Gastroesophageal sphincter (tissue), 4 donors: ENCODE data around the gene XRCC1. TPM values are rescaled to one million over a fixed set of nuclear protein-coding genes. Genes with fewer than 3 reads are reported as not detected.

Experiments used
- ATAC-seq: fragments of 150-250 bp; one replicate; pipeline ENCODE4 v1.9.1; 2016; ENCODE audit warnings: mild to moderate bottlenecking, moderate library complexity
- H3K27ac ChIP-seq, 4 donors: fragments of 200-600 bp; sonication (generic) in 3 of 4; 1 replicate in 3 of 4; 2 replicates in 1 of 4; pipeline ENCODE4 v1.5.1; 2016 to 2019
- H3K27me3 ChIP-seq: fragments of 200-600 bp; sonication (generic); one replicate; pipeline ENCODE4 v1.5.1; 2019
- H3K36me3 ChIP-seq, 2 donors: fragments of 200-600 bp; sonication (generic); one replicate each; pipeline ENCODE4 v1.5.1; 2019; ENCODE audit warnings: control low read depth in 1 of 2
- H3K4me1 ChIP-seq, 3 donors: fragments of 200-600 bp; sonication (generic); 1 replicate in 2 of 3; 2 replicates in 1 of 3; pipeline ENCODE4 v1.5.1; 2016 to 2019; ENCODE audit warnings: control low read depth in 2 of 3
- H3K4me3 ChIP-seq, 2 donors: fragments of 200-600 bp; sonication (generic); one replicate each; pipeline ENCODE4 v1.5.1; 2019; ENCODE audit warnings: mild to moderate bottlenecking in 1 of 2, moderate library complexity in 1 of 2
- H3K9me3 ChIP-seq, 3 donors: fragments of 200-600 bp; sonication (generic); one replicate each; pipeline ENCODE4 v1.5.1; 2017 to 2019; ENCODE audit warnings: control low read depth in 2 of 3
- CTCF ChIP-seq, 4 experiments: fragments of 200-600 bp in 2 of 4; fragments of 450-650 bp in 2 of 4; sonication (generic) in 1 of 4; IDR thresholded peaks; one replicate each; pipeline ENCODE4 v1.5.1; 2017 to 2019; ENCODE audit warnings: antibody characterized with exemption in 4 of 4, mild to moderate bottlenecking in 2 of 4, moderate library complexity in 2 of 4
- EP300 ChIP-seq: sonication (generic); formaldehyde crosslinking; IDR thresholded peaks from one replicate; pipeline ENCODE4 v1.6.1; 2017; ENCODE audit warnings: antibody characterized with exemption, mild to moderate bottlenecking
- POLR2A ChIP-seq, 2 donors: fragments of 450-650 bp; IDR thresholded peaks; one replicate each; pipeline ENCODE4 v1.6.1; 2017; ENCODE audit warnings: antibody characterized with exemption in 2 of 2, mild to moderate bottlenecking in 2 of 2, moderate library complexity in 1 of 2
- POLR2AphosphoS5 ChIP-seq: sonication (generic); formaldehyde crosslinking; IDR thresholded peaks from one replicate; pipeline ENCODE4 v1.6.1; 2017; ENCODE audit warnings: antibody characterized with exemption
- WGBS, 2 donors: methylation state at CpG; one replicate each; pipeline ENCODE4 v1.1.5; 2018; ENCODE audit warnings: low coverage in 1 of 2; 5-methylcytosine and 5-hydroxymethylcytosine counted together
- total RNA-seq, 4 donors: library from RNA; depleted of rRNA; stranded (reverse); fragments of >200 nt; gene quantifications; one replicate each; pipeline ENCODE4 v1.1.0, GENCODE V29; 2016

The XRCC1 gene
- total RNA-seq, 4 donors from 2014 or later = 17.9 to 31.0 (median 22.6) TPM

DNA sequence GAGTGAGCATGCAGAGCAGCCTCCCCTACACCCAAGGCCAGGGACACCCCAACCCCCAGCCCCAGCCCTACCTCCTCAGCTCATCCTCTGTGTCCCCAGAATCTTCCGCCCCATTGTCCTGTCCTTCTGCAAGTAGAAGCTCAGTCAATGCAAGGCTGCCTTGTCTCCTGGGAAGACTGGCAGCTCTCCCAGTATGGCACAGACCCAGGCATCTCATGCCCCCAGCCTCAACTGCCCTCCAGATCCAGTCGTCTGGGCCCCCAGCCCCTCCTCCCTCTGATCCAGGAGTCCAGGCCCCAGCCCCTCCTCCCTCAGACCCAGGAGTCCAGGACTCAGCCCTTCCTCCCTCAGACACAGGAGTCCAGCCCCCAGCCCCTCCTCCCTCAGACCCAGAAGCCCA lies 29.3 kb downstream of the XRCC1 start:
- ATAC-seq = no peak
- no peak overlapping the region for H3K27ac ChIP-seq
- H3K27me3 ChIP-seq = no peaks in the 10 kb centered on the region
- no peak overlapping the region for H3K4me3 ChIP-seq
- WGBS, 2 donors = 43 to 58% methylated on average over 1 to 2 of the region's 2 CpGs
- peaks cover 0 to 92% of the 10 kb centered on the region in 2 donors for H3K36me3 ChIP-seq
- H3K4me1 ChIP-seq = no peaks in the 10 kb centered on the region
- H3K9me3 ChIP-seq = no peaks in the 10 kb centered on the region
- TF ChIP-seq CTCF (IDR thresholded peaks at IDR 0.05) = no peak
- TF ChIP-seq EP300 = no peak
- TF ChIP-seq POLR2A (IDR thresholded peaks at IDR 0.05) = no peak
- no peak for TF ChIP-seq POLR2AphosphoS5

GRCh38 chr19:43545276-43545675 lies 30.1 kb downstream of the XRCC1 start:
- H3K36me3 ChIP-seq = peaks cover 0 to 92% of the 10 kb centered on the region in 2 donors

GRCh38 chr19:43544077-43544476 lies 31.2 kb downstream of the XRCC1 start:
- 80 to 100% methylated on average over 2 to 3 of the region's 9 CpGs for WGBS, 2 donors
- Histone ChIP-seq H3K27me3 (no peaks in the 10 kb centered on the region), H3K9me3 (peaks cover 0 to 6% (median 0%) of the 10 kb centered on the region in 3 donors), H3K36me3 (peaks cover 0 to 92% of the 10 kb centered on the region in 2 donors), H3K27ac (no peak overlapping the region), H3K4me1 (no peaks in the 10 kb centered on the region), H3K4me3 (no peak overlapping the region)
- TF ChIP-seq EP300 (no peak), CTCF (IDR thresholded peaks at IDR 0.05) (no peak), POLR2AphosphoS5 (no peak), POLR2A (IDR thresholded peaks at IDR 0.05) (no peak)
- ATAC-seq = no peak

More at GRCh38 chr19:43545276-43545675, 30.1 kb downstream of the XRCC1 start:
- no peak overlapping the region for H3K27ac ChIP-seq
- H3K4me3 ChIP-seq = no peak overlapping the region
- H3K9me3 ChIP-seq = no peaks in the 10 kb centered on the region
- TF ChIP-seq EP300 (no peak), CTCF (IDR thresholded peaks at IDR 0.05) (no peak), POLR2A (IDR thresholded peaks at IDR 0.05) (no peak)
- H3K27me3 ChIP-seq = no peaks in the 10 kb centered on the region
- no peaks in the 10 kb centered on the region for H3K4me1 ChIP-seq
- no peak for ATAC-seq
- WGBS, 2 donors = 76 to 92% methylated on average over 2 to 4 of the region's 5 CpGs

DNA sequence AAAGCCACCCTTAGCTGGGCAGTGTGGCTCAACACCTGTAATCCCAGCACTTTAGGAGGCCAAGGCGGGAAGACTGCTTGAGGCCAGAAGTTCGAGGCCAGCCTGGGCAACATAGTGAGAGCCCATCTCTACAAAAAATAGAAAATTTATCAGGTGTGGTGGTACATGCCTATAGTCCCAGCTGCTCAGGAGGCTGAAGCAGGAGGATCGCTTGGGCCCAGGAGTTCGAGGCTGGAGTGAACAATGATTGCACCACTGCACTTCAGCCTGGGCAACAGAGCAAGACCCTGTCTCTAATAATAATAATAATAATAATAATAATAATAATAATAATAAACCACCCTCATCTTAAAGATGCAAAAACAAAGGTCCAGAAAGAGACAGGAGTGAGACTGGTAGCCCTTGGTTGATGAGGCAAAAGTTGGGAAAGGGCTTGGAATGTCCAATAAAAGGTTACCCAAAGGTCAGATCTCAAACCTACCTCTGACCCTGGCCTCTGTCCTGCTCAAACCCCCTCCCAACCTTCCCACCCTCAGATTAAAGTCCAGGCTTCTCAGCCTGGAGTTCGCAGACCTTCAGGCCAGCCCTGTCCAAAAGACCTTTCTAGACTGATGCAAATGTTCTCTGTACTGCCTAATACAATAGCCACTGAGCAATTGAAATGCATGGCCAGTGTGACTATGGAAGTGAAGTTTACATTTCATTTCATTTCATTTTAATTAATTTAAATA lies 33.2 kb downstream of the XRCC1 start:
- Histone ChIP-seq H3K4me1 (no peaks in the 10 kb centered on the region), H3K36me3 (peaks cover 0 to 97% of the 10 kb centered on the region in 2 donors), H3K9me3 (peaks cover 0 to 11% (median 0%) of the 10 kb centered on the region in 3 donors), H3K27me3 (no peaks in the 10 kb centered on the region), H3K4me3 (no peak overlapping the region), H3K27ac (no peak overlapping the region)
- WGBS, 2 donors = 93 to 96% methylated on average over 5 of the region's 5 CpGs
- ATAC-seq = no peak
- TF ChIP-seq EP300 (no peak), POLR2A (IDR thresholded peaks at IDR 0.05) (no peak), CTCF (IDR thresholded peaks at IDR 0.05) (no peak), POLR2AphosphoS5 (no peak)

GRCh38 chr19:43540381-43540780 lies 34.9 kb downstream of the XRCC1 start:
- ATAC-seq = no peak
- H3K36me3 ChIP-seq = peaks cover 0 to 85% of the 10 kb centered on the region in 2 donors

More at GRCh38 chr19:43540381-43540780, 34.9 kb downstream of the XRCC1 start:
- WGBS, 2 donors = 86% methylated on average over 2 of the region's 3 CpGs; no CpG with 5 or more reads in 1 of the 2 donors
- Histone ChIP-seq H3K4me3 (no peak overlapping the region), H3K27me3 (no peaks in the 10 kb centered on the region), H3K27ac (no peak overlapping the region), H3K4me1 (peaks cover 0 to 5% (median 3%) of the 10 kb centered on the region in 3 donors), H3K9me3 (peaks cover 0 to 11% (median 0%) of the 10 kb centered on the region in 3 donors)
- no peak for TF ChIP-seq CTCF (IDR thresholded peaks at IDR 0.05)
- TF ChIP-seq POLR2A (IDR thresholded peaks at IDR 0.05) = no peak
- TF ChIP-seq EP300 = no peak
- no peak for TF ChIP-seq POLR2AphosphoS5
